ENCODE results near the gene FADS2. TPM values are rescaled to one million over a fixed set of nuclear protein-coding genes. Genes with fewer than 3 reads are reported as not detected.
A peak's percentile ranks its signal among the peaks of the same experiment; 100 is the strongest.

The FADS2 gene
- total RNA-seq, 2 experiments from 2014 or later = 131 to 134 TPM

- no peaks in the 10 kb centered on the region for H3K9me3 Mint-ChIP-seq
- peaks cover 6% of the 10 kb centered on the region for H3K4me1 Mint-ChIP-seq (ENCODE audit: low read depth)
- CTCF ChIA-PET = no interaction called here
- POLR2A ChIA-PET = interaction anchor here (0.6 to 0.7 kb wide), 2 partner anchors 9 to 305 kb away, joined by 3 read pairs; partner anchors contain the start of genes FEN1 and TMEM258
- intact Hi-C loops (cut with micrococcal nuclease) = no loop called here
- H3K4me3 Mint-ChIP-seq = no peak overlapping the region
- H3K27ac Mint-ChIP-seq = no peak overlapping the region
- peaks cover 14% of the 10 kb centered on the region for H3K36me3 Mint-ChIP-seq (ENCODE audit: low read depth)
- TF ChIP-seq CTCF (IDR thresholded peaks at IDR 0.05) = no peak
- ATAC-seq (no peak), DNase-seq (no peak)
- H3K27me3 Mint-ChIP-seq = no peaks in the 10 kb centered on the region
Observed at GRCh38 chr11:61783717-61784505, 44.2 kb upstream of the FADS2 start.

DNA sequence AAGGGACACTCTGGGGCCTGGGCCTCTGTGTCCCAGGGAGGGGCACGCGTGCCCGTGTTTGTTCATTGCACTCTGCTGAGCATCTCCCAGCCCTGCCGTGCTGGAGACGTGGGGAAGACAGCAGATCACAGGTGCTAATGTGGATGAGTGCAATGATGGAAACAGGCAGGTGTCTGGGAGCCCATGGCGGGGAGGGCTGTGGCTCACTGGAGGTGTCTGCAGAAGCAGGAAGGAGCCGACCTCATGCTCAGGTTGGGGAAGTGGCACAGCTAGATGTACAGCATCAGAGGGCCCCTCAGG, 43.6 kb upstream of the FADS2 start:
- intact Hi-C loops (cut with micrococcal nuclease) = no loop called here
- DNase-seq = no peak
- no peak for TF ChIP-seq CTCF (IDR thresholded peaks at IDR 0.05)
- H3K9me3 Mint-ChIP-seq = no peaks in the 10 kb centered on the region
- H3K4me1 Mint-ChIP-seq (ENCODE audit: low read depth) = peaks cover 9% of the 10 kb centered on the region
- H3K36me3 Mint-ChIP-seq (ENCODE audit: low read depth) = peaks cover 18% of the 10 kb centered on the region
- H3K27ac Mint-ChIP-seq = no peak overlapping the region
- H3K4me3 Mint-ChIP-seq = no peak overlapping the region
- CTCF ChIA-PET = no interaction called here
- no peak for ATAC-seq
- H3K27me3 Mint-ChIP-seq = no peaks in the 10 kb centered on the region
- POLR2A ChIA-PET = interaction anchor here (0.6 to 0.7 kb wide), 2 partner anchors 8 to 304 kb away, joined by 3 read pairs; partner anchors contain the start of genes FEN1 and TMEM258

DNA sequence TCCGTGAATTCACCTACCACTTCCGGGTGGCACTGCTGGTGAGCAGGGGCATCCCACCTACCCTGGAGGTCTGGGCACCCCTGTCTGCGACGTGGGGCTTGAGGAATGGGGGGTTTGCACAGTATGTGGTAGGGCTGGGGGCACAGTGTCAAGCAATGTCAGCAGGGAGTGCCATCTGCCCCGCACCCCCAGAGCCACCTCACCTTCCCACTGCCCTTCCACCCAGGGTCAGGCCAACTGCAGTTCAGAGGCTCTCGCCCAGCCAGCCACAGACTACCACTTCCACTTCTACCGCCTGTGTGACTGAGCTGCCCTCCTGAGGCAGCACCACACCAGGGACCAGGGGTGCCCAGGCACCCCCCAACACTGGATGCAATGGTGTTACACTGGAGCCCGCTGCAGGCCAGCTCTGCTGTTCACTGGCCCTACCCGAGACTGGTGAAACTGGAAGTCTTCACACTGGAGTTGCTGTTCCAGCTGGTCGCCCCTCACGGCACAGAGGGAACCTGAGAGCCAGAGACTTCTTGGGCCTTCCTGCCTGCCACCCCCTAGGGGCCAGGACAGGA, 42.2 kb upstream of the FADS2 start:
- DNase-seq = no peak
- Mint-ChIP-seq H3K4me3 (no peak overlapping the region), H3K27ac (no peak overlapping the region), H3K9me3 (no peaks in the 10 kb centered on the region), H3K4me1 (ENCODE audit: low read depth) (peaks cover 19% of the 10 kb centered on the region), H3K27me3 (no peaks in the 10 kb centered on the region), H3K36me3 (ENCODE audit: low read depth) (peaks cover 27% of the 10 kb centered on the region)
- TF ChIP-seq CTCF (IDR thresholded peaks at IDR 0.05) = no peak
- no peak for ATAC-seq
- ChIA-PET CTCF (interaction anchor here (0.9 to 4.5 kb wide), 2 partner anchors 12 to 322 kb away, joined by 3 to 35 read pairs; no protein-coding TSS in a partner anchor), POLR2A (no interaction called here)
- intact Hi-C loops (cut with micrococcal nuclease) = no loop called here

- TF ChIP-seq CTCF (IDR thresholded peaks at IDR 0.05) = peak; percentile 21
- intact Hi-C loops (cut with micrococcal nuclease) = no loop called here
- peaks cover 25% of the 10 kb centered on the region for H3K4me1 Mint-ChIP-seq (ENCODE audit: low read depth)
- H3K27ac Mint-ChIP-seq = no peak overlapping the region
- no peaks in the 10 kb centered on the region for H3K9me3 Mint-ChIP-seq
- POLR2A ChIA-PET = no interaction called here
- ATAC-seq = no peak
- peak; percentile 39 for DNase-seq
- peaks cover 32% of the 10 kb centered on the region for H3K36me3 Mint-ChIP-seq (ENCODE audit: low read depth)
- no peak overlapping the region for H3K4me3 Mint-ChIP-seq
- CTCF ChIA-PET = interaction anchor here (0.6 to 4.5 kb wide), 12 partner anchors 9 to 160 kb away, joined by 3 to 35 read pairs (median 3); no protein-coding TSS in a partner anchor
- H3K27me3 Mint-ChIP-seq = no peaks in the 10 kb centered on the region
Observed at GRCh38 chr11:61787928-61788491, 40.1 kb upstream of the FADS2 start.

All from activated CD8-positive, alpha-beta T cell treated with anti-CD3 and anti-CD28 coated beads for 36 hours (primary cell).